GM19397 (cell line): Measurements from ENCODE around the gene BICRAL.
"Not testable (repeated sequence)": the region's sequence is repeated elsewhere in the genome, so short reads cannot be mapped to it uniquely, and the experiment has no call there.

Experiments
- ATAC-seq: cut with Tn5 transposase; IDR thresholded peaks from one replicate; pipeline ENCODE4 v1.9.1; 2021; ENCODE audit warnings: mild to moderate bottlenecking, moderate library complexity; ENCODE audit not compliant: unreplicated experiment

The BICRAL gene

GRCh38 chr6:42781796-42782688 lies at the start of gene BICRAL:
BICRAL (plus strand) TSS chr6:42782052; CDS start chr6:42822023, 39,971 bp downstream.
- ATAC-seq = no peak

GRCh38 chr6:42733867-42734481 lies 47.9 kb upstream of the BICRAL start:
- not testable (repeated sequence) for ATAC-seq

GRCh38 chr6:42735976-42736375 lies 45.9 kb upstream of the BICRAL start:
- no peak for ATAC-seq

- no peak for ATAC-seq
Observed at GRCh38 chr6:42740725-42741124, 41.1 kb upstream of the BICRAL start.

GRCh38 chr6:42742116-42742894 lies 39.5 kb upstream of the BICRAL start:
- ATAC-seq = no peak

- ATAC-seq = no peak
Observed at GRCh38 chr6:42744351-42744893, 37.4 kb upstream of the BICRAL start.

- ATAC-seq = no peak
Observed at GRCh38 chr6:42745083-42745639, 36.7 kb upstream of the BICRAL start.

- peak; percentile 81 for ATAC-seq
Observed at GRCh38 chr6:42745640-42746462, 36.0 kb upstream of the BICRAL start, which contains the start of gene TBCC. TBCC (minus strand) TSS chr6:42746103; CDS start chr6:42746073, 30 bp downstream.

- peak; percentile 62 for ATAC-seq
Observed at GRCh38 chr6:42746463-42747391, 35.1 kb upstream of the BICRAL start.

GRCh38 chr6:42748203-42748898 lies 33.5 kb upstream of the BICRAL start:
- no peak for ATAC-seq

GRCh38 chr6:42751055-42751454 lies 30.8 kb upstream of the BICRAL start:
- ATAC-seq = no peak

- ATAC-seq = no peak
Observed at GRCh38 chr6:42754759-42755158, 27.1 kb upstream of the BICRAL start.

- ATAC-seq = no peak
Observed at GRCh38 chr6:42756722-42757121, 25.1 kb upstream of the BICRAL start.

- ATAC-seq = no peak
Observed at GRCh38 chr6:42758756-42759430, 23.0 kb upstream of the BICRAL start.

GRCh38 chr6:42761287-42762067 lies 20.4 kb upstream of the BICRAL start:
- no peak for ATAC-seq

- ATAC-seq = no peak
Observed at GRCh38 chr6:42762426-42762859, 19.4 kb upstream of the BICRAL start.

GRCh38 chr6:42762950-42763349 lies 18.9 kb upstream of the BICRAL start:
- no peak for ATAC-seq
